Sigmoid colon (tissue), 7 donors: ENCODE data around the gene DPH5. TPM values are rescaled to one million over a fixed set of nuclear protein-coding genes. Genes with fewer than 3 reads are reported as not detected.

ENCODE experiments used
- DNase-seq: peaks from one replicate; pipeline ENCODE4 v3.0.0-alpha.2; 2019
- H3K27ac ChIP-seq, 4 donors: fragments of 200-600 bp; sonication (generic); one replicate each; pipeline ENCODE4 v1.5.1; 2016 to 2019; ENCODE audit warnings: mild to moderate bottlenecking in 1 of 4
- H3K27me3 ChIP-seq, 3 donors: fragments of 200-600 bp; sonication (generic); one replicate each; pipeline ENCODE4 v1.5.1; 2019; ENCODE audit warnings: mild to moderate bottlenecking in 1 of 3
- H3K36me3 ChIP-seq, 4 donors: fragments of 200-600 bp; sonication (generic); one replicate each; pipeline ENCODE4 v1.5.1; 2016 to 2019
- H3K4me1 ChIP-seq, 4 donors: fragments of 200-600 bp; sonication (generic); one replicate each; pipeline ENCODE4 v1.5.1; 2017 to 2019
- H3K4me3 ChIP-seq, 4 donors: fragments of 200-600 bp; sonication (generic); one replicate each; pipeline ENCODE4 v1.5.1; 2017 to 2019; ENCODE audit warnings: mild to moderate bottlenecking in 2 of 4, moderate library complexity in 1 of 4
- H3K9me3 ChIP-seq, 4 donors: fragments of 200-600 bp in 3 of 4; sonication (generic) in 3 of 4; one replicate each; pipeline versions ENCODE4 v1.5.1 to v1.6.1; 2013 to 2019
- CTCF ChIP-seq, 4 experiments: fragments of 450-650 bp in 3 of 4; fragments of 200-600 bp in 1 of 4; IDR thresholded peaks; one replicate each; pipeline ENCODE4 v1.5.1; 2016 to 2019; ENCODE audit warnings: antibody characterized with exemption in 4 of 4, mild to moderate bottlenecking in 3 of 4, moderate library complexity in 2 of 4
- EP300 ChIP-seq, 4 donors: sonication (generic); formaldehyde crosslinking; IDR thresholded peaks; one replicate each; pipeline ENCODE4 v1.6.1; 2017; ENCODE audit warnings: antibody characterized with exemption in 4 of 4
- POLR2A ChIP-seq, 2 donors: fragments of 450-650 bp; IDR thresholded peaks; one replicate each; pipeline ENCODE4 v1.6.1; 2016; ENCODE audit warnings: antibody characterized with exemption in 2 of 2, mild to moderate bottlenecking in 2 of 2, moderate library complexity in 2 of 2
- POLR2AphosphoS5 ChIP-seq, 4 donors: sonication (generic); formaldehyde crosslinking; IDR thresholded peaks; one replicate each; pipeline ENCODE4 v1.6.1; 2017; ENCODE audit warnings: antibody characterized with exemption in 4 of 4
- WGBS, 2 donors: extraction: QIAGEN DNeasy Blood & Tissue Kit; methylation state at CpG; one replicate each; pipeline ENCODE4 v1.1.7; 2013; 5-methylcytosine and 5-hydroxymethylcytosine counted together
- intact Hi-C: fragments of 100-400 bp; cut with DNase I; formaldehyde crosslinking; loops from one replicate; pipeline ENCODE4 v1.15.1; 2023
- polyA plus RNA-seq, 3 donors: library from polyadenylated mRNA; stranded (reverse); fragments of 200-250 nt; gene quantifications; one replicate each; pipeline ENCODE4 v1.2.3, GENCODE V29; 2013
- total RNA-seq, 4 donors: library from RNA; depleted of rRNA; stranded (reverse); fragments of >200 nt; gene quantifications; one replicate each; pipeline ENCODE4 v1.1.0, GENCODE V29; 2016
- donor health status: healthy with polysubstance abuse.
- donor health status: Bipolar disorder and iron deficiency.
- donor health status: healthy.

The DPH5 gene
- total and polyA plus RNA-seq, 7 donors, result 23.1 to 38.5 (median 31.0) TPM

DNA sequence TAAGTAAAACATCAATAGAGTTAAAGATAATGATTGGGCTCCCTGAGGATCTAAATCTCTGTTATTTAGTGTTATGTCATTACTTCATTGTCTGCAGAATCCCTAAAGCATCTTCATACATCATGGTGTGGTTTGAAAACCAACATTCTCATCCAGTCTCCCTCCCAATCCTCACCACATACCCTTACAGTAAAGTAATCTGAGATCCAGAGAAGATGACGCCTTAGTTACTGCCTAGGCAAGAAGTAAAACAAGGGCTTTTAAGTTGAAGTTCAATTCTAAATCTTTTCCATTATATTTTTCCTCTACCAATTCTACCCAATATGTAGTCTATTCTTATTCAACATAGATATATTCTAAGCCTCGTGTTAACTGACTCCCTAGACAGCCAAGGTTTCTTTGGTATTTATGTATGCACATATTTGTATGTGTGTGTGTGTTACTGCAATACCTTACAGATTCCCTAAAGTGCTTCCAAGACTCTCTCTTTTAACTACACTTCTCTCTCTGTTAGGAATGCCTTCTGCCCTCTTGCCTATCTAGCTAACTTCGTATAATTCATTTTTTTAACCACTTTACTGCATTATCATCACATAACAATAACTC, 17.3 kb downstream of the DPH5 start:
- H3K27ac ChIP-seq, result no peak overlapping the region
- H3K36me3 ChIP-seq, result peaks cover 0 to 10% (median 3%) of the 10 kb centered on the region in 4 donors
- H3K4me3 ChIP-seq, result no peak overlapping the region
- no peaks in the 10 kb centered on the region for H3K9me3 ChIP-seq
- TF ChIP-seq POLR2A (IDR thresholded peaks at IDR 0.05), result no peak
- TF ChIP-seq POLR2AphosphoS5 (IDR thresholded peaks at IDR 0.05), result no peak
- no peak for TF ChIP-seq EP300 (IDR thresholded peaks at IDR 0.05)
- no peak for TF ChIP-seq CTCF (IDR thresholded peaks at IDR 0.05)
- DNase-seq, result no peak
- 94 to 96% methylated on average over 3 of the region's 3 CpGs for WGBS, 2 donors
- H3K4me1 ChIP-seq, result peaks cover 0 to 14% (median 6%) of the 10 kb centered on the region in 4 donors
- no peaks in the 10 kb centered on the region for H3K27me3 ChIP-seq
- intact Hi-C loops, result no loop called here

DNA sequence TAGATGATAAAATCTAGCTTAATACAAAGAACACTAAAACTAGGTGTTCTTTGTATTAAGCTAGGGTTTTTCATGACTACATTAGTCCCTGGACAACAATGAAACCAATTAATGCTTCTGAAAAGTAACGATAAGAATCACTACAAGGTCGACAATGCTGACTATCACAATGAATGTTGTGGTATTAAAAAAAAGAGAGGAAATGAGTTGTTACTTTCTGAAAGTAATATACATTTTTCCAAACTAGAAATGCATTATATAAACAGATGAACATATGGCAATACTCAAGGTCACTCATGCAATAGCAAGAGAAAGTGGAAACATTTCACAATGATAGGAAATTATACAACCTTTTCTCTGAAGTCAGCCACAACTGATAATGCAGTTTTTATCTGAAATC, 19.0 kb downstream of the DPH5 start:
- DNase-seq, result no peak
- Histone ChIP-seq H3K27ac (no peak overlapping the region), H3K36me3 (no peaks in the 10 kb centered on the region), H3K9me3 (no peaks in the 10 kb centered on the region), H3K27me3 (no peaks in the 10 kb centered on the region), H3K4me1 (peaks cover 0 to 14% (median 6%) of the 10 kb centered on the region in 4 donors), H3K4me3 (no peak overlapping the region)
- intact Hi-C loops, result no loop called here
- TF ChIP-seq CTCF (IDR thresholded peaks at IDR 0.05) (no peak), POLR2AphosphoS5 (IDR thresholded peaks at IDR 0.05) (no peak), POLR2A (IDR thresholded peaks at IDR 0.05) (no peak), EP300 (IDR thresholded peaks at IDR 0.05) (no peak)
- 51 to 83% methylated on average over 2 of the region's 2 CpGs for WGBS, 2 donors

- WGBS, 2 donors, result 86 to 92% methylated on average over 4 of the region's 4 CpGs
- no peaks in the 10 kb centered on the region for H3K27me3 ChIP-seq
- intact Hi-C loops, result no loop called here
- no peak overlapping the region for H3K27ac ChIP-seq
- peaks cover 0 to 14% (median 6%) of the 10 kb centered on the region in 4 donors for H3K4me1 ChIP-seq
- no peak for DNase-seq
- peaks cover 0 to 3% (median 0%) of the 10 kb centered on the region in 4 donors for H3K36me3 ChIP-seq
- no peak for TF ChIP-seq POLR2AphosphoS5 (IDR thresholded peaks at IDR 0.05)
- no peak overlapping the region for H3K4me3 ChIP-seq
- no peaks in the 10 kb centered on the region for H3K9me3 ChIP-seq
Measured at GRCh38 chr1:101005871-101006270, 19.7 kb downstream of the DPH5 start.

GRCh38 chr1:101005183-101005582, 20.4 kb downstream of the DPH5 start:
- no peak for TF ChIP-seq POLR2AphosphoS5 (IDR thresholded peaks at IDR 0.05)
- TF ChIP-seq CTCF (IDR thresholded peaks at IDR 0.05), result no peak
- no peak for TF ChIP-seq POLR2A (IDR thresholded peaks at IDR 0.05)
- no peak for TF ChIP-seq EP300 (IDR thresholded peaks at IDR 0.05)
- 90 to 94% methylated on average over 1 of the region's 1 CpG for WGBS, 2 donors
- Histone ChIP-seq H3K9me3 (no peaks in the 10 kb centered on the region), H3K4me3 (no peak overlapping the region), H3K36me3 (peaks cover 0 to 8% (median 0%) of the 10 kb centered on the region in 4 donors), H3K27ac (no peak overlapping the region), H3K4me1 (peaks cover 0 to 14% (median 6%) of the 10 kb centered on the region in 4 donors), H3K27me3 (no peaks in the 10 kb centered on the region)
- DNase-seq, result no peak
- intact Hi-C loops, result no loop called here

DNA sequence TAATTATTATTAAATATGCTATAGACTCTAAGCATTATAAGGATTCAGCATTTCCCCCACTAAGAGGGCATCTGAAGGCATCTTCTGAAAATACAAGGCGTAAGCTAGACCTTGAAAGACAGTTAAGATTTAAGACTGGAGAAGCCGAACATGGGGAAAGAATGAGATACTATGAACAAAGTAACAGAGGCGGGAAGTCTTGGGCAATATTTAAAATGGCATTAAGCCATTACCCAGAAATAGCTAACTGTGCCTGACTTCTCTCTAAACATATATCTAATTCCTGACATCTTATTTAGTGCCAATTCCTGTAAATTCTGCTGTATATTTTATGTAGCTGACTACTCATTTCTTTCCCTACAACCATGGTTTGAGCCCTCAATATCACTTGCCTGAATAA, 20.9 kb downstream of the DPH5 start:
- Histone ChIP-seq H3K27ac (peak overlapping the region in 1 of 4 donors; percentile 9), H3K27me3 (no peaks in the 10 kb centered on the region), H3K4me3 (no peak overlapping the region), H3K9me3 (no peaks in the 10 kb centered on the region), H3K36me3 (peaks cover 0 to 8% (median 0%) of the 10 kb centered on the region in 4 donors), H3K4me1 (peaks cover 0 to 14% (median 6%) of the 10 kb centered on the region in 4 donors)
- intact Hi-C loops, result no loop called here
- no peak for TF ChIP-seq POLR2A (IDR thresholded peaks at IDR 0.05)
- TF ChIP-seq CTCF (IDR thresholded peaks at IDR 0.05), result no peak
- TF ChIP-seq POLR2AphosphoS5 (IDR thresholded peaks at IDR 0.05), result no peak
- no peak for TF ChIP-seq EP300 (IDR thresholded peaks at IDR 0.05)
- no peak for DNase-seq
- WGBS, 2 donors, result 83 to 88% methylated on average over 3 of the region's 3 CpGs
